ENCODE data around the gene ABHD12. TPM values are rescaled to one million over a fixed set of nuclear protein-coding genes. Genes with fewer than 3 reads are reported as not detected.

Gene ABHD12
- total and polyA plus RNA-seq, 11 donors = 15.6 to 43.8 (median 26.5) TPM

DNA sequence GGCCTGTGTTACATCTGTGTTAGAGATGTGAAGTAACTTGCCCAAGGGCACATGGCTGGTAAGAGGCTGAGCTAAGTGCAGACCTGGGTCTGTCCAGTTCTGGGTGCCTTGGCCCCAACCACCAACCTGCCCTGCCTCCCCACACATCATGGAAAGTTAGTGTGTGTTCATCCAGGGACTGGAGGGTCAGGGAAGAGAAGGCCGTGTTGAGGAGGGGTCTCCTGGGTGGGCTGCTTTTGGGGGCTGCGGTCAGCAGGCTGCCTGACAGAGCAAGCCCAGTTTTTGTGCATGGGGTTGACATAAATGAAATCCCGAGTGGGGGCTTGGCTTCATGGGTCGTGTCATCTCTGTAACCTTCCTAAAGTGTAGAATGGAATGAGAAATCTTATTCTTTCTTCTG, 131.8 kb downstream of the ABHD12 start:
- ATAC-seq (peak in 1 of 4 donors; percentile 2), DNase-seq (no peak)
- H3K4me3 ChIP-seq = no peak overlapping the region
- peak overlapping the region in 4 of 12 donors; percentile 0 to 96 (median 55) for H3K27ac ChIP-seq
- 63 to 85% (median 71%) methylated on average over 4 of the region's 4 CpGs for WGBS, 4 donors
- no peaks in the 10 kb centered on the region for H3K27me3 ChIP-seq
- intact Hi-C loops (cut with DNase I) = loop anchor here in 1 of 10 donors (2.0 kb wide), 1 partner anchor 16 kb away; no protein-coding TSS in a partner anchor
- no peaks in the 10 kb centered on the region for H3K9me3 ChIP-seq
- peaks cover 0 to 51% (median 32%) of the 10 kb centered on the region in 12 donors for H3K4me1 ChIP-seq
- TF ChIP-seq POLR2A (IDR thresholded peaks at IDR 0.05) = no peak
- TF ChIP-seq, protein P1, sequence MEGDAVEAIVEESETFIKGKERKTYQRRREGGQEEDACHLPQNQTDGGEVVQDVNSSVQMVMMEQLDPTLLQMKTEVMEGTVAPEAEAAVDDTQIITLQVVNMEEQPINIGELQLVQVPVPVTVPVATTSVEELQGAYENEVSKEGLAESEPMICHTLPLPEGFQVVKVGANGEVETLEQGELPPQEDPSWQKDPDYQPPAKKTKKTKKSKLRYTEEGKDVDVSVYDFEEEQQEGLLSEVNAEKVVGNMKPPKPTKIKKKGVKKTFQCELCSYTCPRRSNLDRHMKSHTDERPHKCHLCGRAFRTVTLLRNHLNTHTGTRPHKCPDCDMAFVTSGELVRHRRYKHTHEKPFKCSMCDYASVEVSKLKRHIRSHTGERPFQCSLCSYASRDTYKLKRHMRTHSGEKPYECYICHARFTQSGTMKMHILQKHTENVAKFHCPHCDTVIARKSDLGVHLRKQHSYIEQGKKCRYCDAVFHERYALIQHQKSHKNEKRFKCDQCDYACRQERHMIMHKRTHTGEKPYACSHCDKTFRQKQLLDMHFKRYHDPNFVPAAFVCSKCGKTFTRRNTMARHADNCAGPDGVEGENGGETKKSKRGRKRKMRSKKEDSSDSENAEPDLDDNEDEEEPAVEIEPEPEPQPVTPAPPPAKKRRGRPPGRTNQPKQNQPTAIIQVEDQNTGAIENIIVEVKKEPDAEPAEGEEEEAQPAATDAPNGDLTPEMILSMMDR (IDR thresholded peaks at IDR 0.05) = no peak
- H3K36me3 ChIP-seq = peaks cover 0 to 44% (median 30%) of the 10 kb centered on the region in 9 donors

DNA sequence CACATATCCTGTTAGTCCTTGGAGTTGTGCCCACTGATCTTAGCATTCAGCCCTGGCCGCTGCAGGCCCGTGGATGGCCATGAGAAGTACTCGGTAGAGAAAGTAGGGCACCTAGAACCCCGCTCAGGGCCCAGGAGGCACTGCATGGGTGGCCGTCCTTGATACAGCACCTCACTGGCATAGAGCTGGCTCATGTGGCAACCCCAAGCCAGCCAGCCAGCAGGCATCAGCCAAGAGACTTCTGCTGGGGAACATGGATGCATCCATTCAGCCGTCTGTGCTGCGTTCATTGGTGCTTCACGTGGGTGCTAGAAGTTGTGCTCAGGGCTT, 132.2 kb downstream of the ABHD12 start:
- peaks cover 0 to 55% (median 35%) of the 10 kb centered on the region in 12 donors for H3K4me1 ChIP-seq
- intact Hi-C loops (cut with DNase I) = loop anchor here in 1 of 10 donors (2.0 kb wide), 1 partner anchor 16 kb away; no protein-coding TSS in a partner anchor

DNA sequence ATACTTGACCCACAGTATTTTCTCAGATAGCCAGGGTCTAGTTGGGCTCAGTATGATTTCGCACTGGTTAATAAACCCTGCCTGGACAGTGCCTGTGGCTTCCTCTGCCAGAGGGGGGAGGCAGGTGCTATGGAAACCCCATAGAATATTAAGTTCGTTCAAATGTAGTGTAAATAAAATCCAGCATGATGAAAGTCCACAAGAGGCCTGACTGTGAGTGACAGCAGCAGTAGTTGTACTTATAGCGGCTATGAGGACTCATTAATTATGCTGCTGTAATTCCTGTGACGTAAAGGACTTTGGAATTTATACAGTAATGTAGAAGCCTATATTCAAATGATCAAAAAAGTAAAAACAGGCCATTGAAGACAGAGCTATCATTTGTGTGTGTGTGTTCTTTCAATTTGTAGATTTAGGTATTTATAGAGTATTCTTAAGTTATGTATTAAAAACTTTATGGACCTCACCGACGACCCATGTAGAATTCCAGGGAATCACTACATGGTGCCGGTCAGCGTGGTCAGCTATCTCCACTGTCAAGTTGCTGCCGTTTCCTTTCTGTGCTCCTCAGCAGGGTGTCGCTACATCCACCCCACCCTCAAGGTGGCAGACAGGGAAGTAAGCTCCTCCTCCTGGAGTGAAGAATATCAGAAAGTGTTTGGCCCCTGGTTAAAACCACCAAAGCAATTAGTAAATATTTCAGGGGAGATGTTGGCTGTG, 132.7 kb downstream of the ABHD12 start:
- intact Hi-C loops (cut with DNase I) = loop anchor here in 2 of 10 donors (2.0 kb wide), 1 partner anchor 17 kb away; no protein-coding TSS in a partner anchor
- H3K4me1 ChIP-seq = peaks cover 0 to 59% (median 40%) of the 10 kb centered on the region in 12 donors

More for the DNA sequence above, 132.2 kb downstream of the ABHD12 start:
- DNase-seq (no peak), ATAC-seq (peak in 2 of 4 donors; percentile 10 to 18)
- Histone ChIP-seq H3K4me3 (no peak overlapping the region), H3K9me3 (no peaks in the 10 kb centered on the region), H3K36me3 (peaks cover 0 to 44% (median 30%) of the 10 kb centered on the region in 9 donors), H3K27me3 (no peaks in the 10 kb centered on the region), H3K27ac (peak overlapping the region in 6 of 12 donors; percentile 0 to 96 (median 33))
- TF ChIP-seq POLR2A (IDR thresholded peaks at IDR 0.05) = no peak
- TF ChIP-seq, protein P1 (IDR thresholded peaks at IDR 0.05) = no peak
- WGBS, 4 donors = 51 to 62% (median 56%) methylated on average over 7 to 8 of the region's 8 CpGs

GRCh38 chr20:25257130-25257529, 133.5 kb downstream of the ABHD12 start:
- no peak overlapping the region for H3K4me3 ChIP-seq
- intact Hi-C loops (cut with DNase I) = loop anchor here in 1 of 10 donors (2.0 kb wide), 1 partner anchor 18 kb away; no protein-coding TSS in a partner anchor
- peaks cover 0 to 44% (median 30%) of the 10 kb centered on the region in 9 donors for H3K36me3 ChIP-seq
- H3K27me3 ChIP-seq = no peaks in the 10 kb centered on the region
- peak overlapping the region in 10 of 12 donors; percentile 42 to 99 (median 97) for H3K27ac ChIP-seq
- H3K4me1 ChIP-seq = peaks cover 0 to 67% (median 47%) of the 10 kb centered on the region in 12 donors
- 53 to 65% (median 60%) methylated on average over 5 of the region's 5 CpGs for WGBS, 4 donors
- ATAC-seq (no peak), DNase-seq (no peak)
- no peak for TF ChIP-seq POLR2A (IDR thresholded peaks at IDR 0.05)
- TF ChIP-seq, protein P1 (IDR thresholded peaks at IDR 0.05) = no peak
- no peaks in the 10 kb centered on the region for H3K9me3 ChIP-seq

More for the DNA sequence above, 132.7 kb downstream of the ABHD12 start:
- Histone ChIP-seq H3K27ac (peak overlapping the region in 6 of 12 donors; percentile 2 to 96 (median 48)), H3K9me3 (no peaks in the 10 kb centered on the region), H3K27me3 (no peaks in the 10 kb centered on the region), H3K36me3 (peaks cover 0 to 44% (median 30%) of the 10 kb centered on the region in 9 donors), H3K4me3 (no peak overlapping the region)
- DNase-seq = no peak
- TF ChIP-seq, protein P1 (IDR thresholded peaks at IDR 0.05) = no peak
- no peak for TF ChIP-seq POLR2A (IDR thresholded peaks at IDR 0.05)
- no peak for ATAC-seq
- WGBS, 4 donors = 50 to 66% (median 62%) methylated on average over 10 of the region's 10 CpGs

All from heart left ventricle (tissue), 16 donors.